IMR-90 (cell line): Measurements from ENCODE around the gene SAMHD1. TPM values are rescaled to one million over a fixed set of nuclear protein-coding genes. Genes with fewer than 3 reads are reported as not detected.

ENCODE experiments used
- ATAC-seq: fragments of 200-7000 bp; cut with Tn5 transposase; 2 replicates; pipeline ENCODE4 v1.9.1; 2020; ENCODE audit warnings: low read depth, mild to moderate bottlenecking, moderate library complexity
- BruUV-seq: library from RNA; stranded (reverse); fragments of 400-500 nt; replicated peaks from 2 replicates; lab custom pipeline; 2021; lab: Mats Ljungman, UMichigan
- CTCF ChIA-PET: fragments of 300-600 bp; formaldehyde crosslinking; extraction: SDS; loops from one replicate; lab custom pipeline; 2021; ENCODE audit warnings: antibody characterized with exemption; lab: Yijun Ruan, JAX
- POLR2A ChIA-PET: fragments of 300-600 bp; sonication (Branson Sonifier 250); formaldehyde crosslinking; loops from one replicate; lab custom pipeline; 2022; ENCODE audit warnings: antibody characterized with exemption; ENCODE audit not compliant: unreplicated experiment; lab: Charles Lee
- DNase-seq: peaks from one replicate; pipeline ENCODE4 v3.0.0; 2013
- H2AFZ ChIP-seq: replicated peaks from 2 replicates; pipeline ENCODE3; 2013; ENCODE audit warnings: low read length, mild to moderate bottlenecking; ENCODE audit not compliant: poor library complexity
- H2AK5ac ChIP-seq: 2 replicates; pipeline ENCODE4 v1.6.1; 2013; ENCODE audit warnings: low read depth, low read length, inconsistent platforms
- H2AK9ac ChIP-seq: replicated peaks from 2 replicates; pipeline ENCODE3; 2013; ENCODE audit warnings: mild to moderate bottlenecking, low read depth, low read length, moderate library complexity; ENCODE audit not compliant: poor library complexity
- H2BK120ac ChIP-seq: 2 replicates; pipeline ENCODE4 v1.6.1; 2013; ENCODE audit warnings: low read depth, low read length, inconsistent platforms
- H2BK15ac ChIP-seq: 3 replicates; pipeline ENCODE4 v1.6.1; 2013; ENCODE audit warnings: low read depth, low read length, inconsistent platforms
- H2BK20ac ChIP-seq: 2 replicates; pipeline ENCODE4 v1.6.1; 2013; ENCODE audit warnings: low read depth, mild to moderate bottlenecking, inconsistent platforms, low read length, moderate library complexity
- H2BK5ac ChIP-seq: 2 replicates; pipeline ENCODE4 v1.6.1; 2013; ENCODE audit warnings: mild to moderate bottlenecking, low read depth, low read length, inconsistent platforms; ENCODE audit not compliant: poor library complexity, severe bottlenecking
- H3K14ac ChIP-seq: replicated peaks from 2 replicates; pipeline ENCODE4 v1.6.1; 2013; ENCODE audit warnings: low read depth, low read length, inconsistent platforms
- H3K18ac ChIP-seq: 2 replicates; pipeline ENCODE4 v1.6.1; 2013; ENCODE audit warnings: low read depth, low read length, control low read depth
- H3K23ac ChIP-seq: 2 replicates; pipeline ENCODE4 v1.6.1; 2013; ENCODE audit warnings: low read depth, low read length, inconsistent platforms
- H3K27ac ChIP-seq: 2 replicates; pipeline ENCODE4 v1.5.1; 2013; ENCODE audit warnings: mild to moderate bottlenecking, control low read depth, low read length; ENCODE audit not compliant: insufficient read depth
- H3K27me3 ChIP-seq: 2 replicates; pipeline ENCODE4 v1.6.1; 2013; ENCODE audit warnings: low read length; ENCODE audit not compliant: control insufficient read depth, insufficient read depth
- H3K36me3 ChIP-seq: 2 replicates; pipeline ENCODE4 v1.6.1; 2013; ENCODE audit warnings: low read length, mixed read lengths; ENCODE audit not compliant: control insufficient read depth, insufficient read depth
- H3K4ac ChIP-seq: 2 replicates; pipeline ENCODE4 v1.6.1; 2013; ENCODE audit warnings: low read depth, low read length, inconsistent platforms
- H3K4me1 ChIP-seq: 2 replicates; pipeline ENCODE4 v1.6.1; 2013; ENCODE audit warnings: low read length, mixed read lengths; ENCODE audit not compliant: control insufficient read depth, insufficient read depth
- H3K4me2 ChIP-seq: 2 replicates; pipeline ENCODE4 v1.6.1; 2013; ENCODE audit warnings: low read depth, mild to moderate bottlenecking, control low read depth, low read length, moderate library complexity
- H3K4me3 ChIP-seq: 2 replicates; pipeline ENCODE4 v1.5.1; 2013; ENCODE audit warnings: low read depth, mild to moderate bottlenecking, control low read depth, low read length, moderate library complexity; ENCODE audit not compliant: insufficient read depth
- H3K56ac ChIP-seq: 2 replicates; pipeline ENCODE4 v1.6.1; 2013; ENCODE audit warnings: low read length, inconsistent platforms; ENCODE audit not compliant: insufficient read depth; ENCODE audit errors: extremely low read depth
- H3K79me1 ChIP-seq, 2 experiments: 2 replicates each; pipeline ENCODE4 v1.6.1; 2013; ENCODE audit warnings: low read length in 2 of 2, inconsistent platforms in 1 of 2, low read depth in 1 of 2
- H3K9ac ChIP-seq: 2 replicates; pipeline ENCODE4 v1.6.1; 2013; ENCODE audit warnings: low read depth, low read length, control low read depth
- H3K9me1 ChIP-seq: 2 replicates; pipeline ENCODE4 v1.6.1; 2013; ENCODE audit warnings: low read length, inconsistent platforms; ENCODE audit not compliant: insufficient read depth
- H3K9me3 ChIP-seq: 2 replicates; pipeline ENCODE4 v1.6.1; 2013; ENCODE audit warnings: low read length; ENCODE audit not compliant: control insufficient read depth, insufficient read depth
- H4K20me1 ChIP-seq: 2 replicates; pipeline ENCODE4 v1.6.1; 2013; ENCODE audit warnings: low read length, inconsistent platforms; ENCODE audit not compliant: insufficient read depth
- H4K5ac ChIP-seq: 2 replicates; pipeline ENCODE4 v1.6.1; 2013; ENCODE audit warnings: mild to moderate bottlenecking, low read depth, low read length, control low read depth
- H4K8ac ChIP-seq, 2 experiments: 2 replicates each; pipeline ENCODE4 v1.6.1; 2013; ENCODE audit warnings: low read depth in 2 of 2, low read length in 2 of 2, control low read depth in 1 of 2, inconsistent platforms in 1 of 2
- H4K91ac ChIP-seq: 2 replicates; pipeline ENCODE4 v1.6.1; 2013; ENCODE audit warnings: low read depth, low read length, inconsistent platforms; ENCODE audit not compliant: insufficient read depth
- CEBPB ChIP-seq: IDR thresholded peaks from 2 replicates; pipeline ENCODE4 v1.6.1; 2012; ENCODE audit warnings: low read depth, low read length, improper control_type of control experiment
- CHD1 ChIP-seq: IDR thresholded peaks from 2 replicates; pipeline ENCODE4 v1.6.1; 2012; ENCODE audit warnings: low read depth, low read length, improper control_type of control experiment
- FOS ChIP-seq: fragments of 150-350 bp; IDR thresholded peaks from 2 replicates; pipeline ENCODE4 v1.6.1; 2016; ENCODE audit warnings: low read depth, low read length
- WGBS, 2 experiments: methylation state at CpG; one replicate each; pipeline versions ENCODE4 v1.1.5 to v1.1.7; 2013; ENCODE audit warnings: missing lambda C conversion rate in 2 of 2; ENCODE audit not compliant: insufficient read length in 1 of 2; ENCODE audit errors: extremely low coverage in 2 of 2; 5-methylcytosine and 5-hydroxymethylcytosine counted together
- dilution Hi-C: fragments of 300-500 bp; cut with HindIII; formaldehyde crosslinking; loops from one replicate; pipeline ENCODE4 v1.14.3; 2018; ENCODE audit warnings: low sequenced_read_pairs; ENCODE audit not compliant: unreplicated experiment
- in situ Hi-C: fragments of 300-500 bp; cut with MboI; formaldehyde crosslinking; loops from 3 replicates; pipeline ENCODE4 v1.14.3; 2019; ENCODE audit warnings: low sequenced_read_pairs, inconsistent platforms, mixed read lengths
- intact Hi-C: fragments of 100-400 bp; cut with micrococcal nuclease; formaldehyde crosslinking; loops from 2 replicates; pipeline ENCODE4 v1.10.0; 2022
- polyA plus RNA-seq, 3 experiments: library from polyadenylated mRNA; depleted of rRNA; stranded (reverse); fragments of >200 nt; gene quantifications; 2 replicates each; pipeline ENCODE4 v1.2.3, GENCODE V29; 2012; ENCODE audit warnings: low replicate concordance in 1 of 3
- total RNA-seq: library from RNA; depleted of rRNA; stranded (reverse); fragments of >200 nt; gene quantifications from 2 replicates; pipeline ENCODE4 v1.2.3, GENCODE V29; 2012

SAMHD1 gene
- total and polyA plus RNA-seq, 2 of the 4 experiments (the other 2 are of a cell fraction) = 6.3 to 14.9 TPM

DNA sequence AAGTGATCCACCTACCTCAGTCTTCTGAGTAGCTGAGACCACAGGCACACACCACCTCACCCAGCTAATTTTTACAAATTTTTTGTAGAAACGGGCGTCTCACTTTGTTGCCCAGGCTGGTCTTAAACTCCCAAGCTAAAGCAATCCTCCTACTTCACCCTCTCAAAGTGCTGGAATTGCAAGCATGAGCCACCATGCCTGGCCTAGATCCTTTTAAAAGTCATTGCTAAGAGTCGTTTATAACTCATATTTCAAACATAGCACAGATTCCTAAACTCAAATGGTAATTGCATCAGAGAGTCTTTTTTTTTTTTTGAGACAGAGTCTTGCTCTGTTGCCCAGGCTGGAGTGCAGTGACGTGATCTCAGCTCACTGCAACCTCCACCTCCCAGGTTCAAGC is 7.7 kb upstream of the SAMHD1 start:
- WGBS, 2 experiments = no CpG with 5 or more reads among the region's 4 CpGs
- no peak overlapping the region for H3K14ac ChIP-seq
- H3K79me1 ChIP-seq = no peaks in the 10 kb centered on the region
- no peak overlapping the region for H3K9ac ChIP-seq
- H4K91ac ChIP-seq = no peak overlapping the region
- H3K4me3 ChIP-seq = no peak overlapping the region
- no peaks in the 10 kb centered on the region for H4K20me1 ChIP-seq
- CTCF ChIA-PET = interaction anchor here (1.2 kb wide), 1 partner anchor 87 kb away, joined by 7 read pairs; no protein-coding TSS in a partner anchor
- no peak overlapping the region for H2BK15ac ChIP-seq
- no peak overlapping the region for H2BK120ac ChIP-seq
- no TSS peak for BruUV-seq
- POLR2A ChIA-PET = no interaction called here
- H3K27ac ChIP-seq = peak overlapping the region; percentile 41; the same call in 1 of the 2 replicates
- H2BK20ac ChIP-seq = no peak overlapping the region
- TF ChIP-seq CHD1 (no peak), CEBPB (no peak), FOS (no peak)
- H3K36me3 ChIP-seq = no peaks in the 10 kb centered on the region
- no peak overlapping the region for H2AFZ ChIP-seq
- in situ Hi-C loops (no loop called here), dilution Hi-C loops (no loop called here), intact Hi-C loops (no loop called here)
- H2AK9ac ChIP-seq = no peak overlapping the region
- ATAC-seq (peak; percentile 86), DNase-seq (peak; percentile 30)
- H3K9me1 ChIP-seq = no peaks in the 10 kb centered on the region
- H4K5ac ChIP-seq = no peak overlapping the region
- H3K4ac ChIP-seq = no peak overlapping the region
- H3K9me3 ChIP-seq = peaks cover 4% of the 10 kb centered on the region
- no peaks in the 10 kb centered on the region for H3K27me3 ChIP-seq
- no peak overlapping the region for H2AK5ac ChIP-seq
- H3K18ac ChIP-seq = no peak overlapping the region; the same call in 1 of the 2 replicates
- H3K4me2 ChIP-seq = no peak overlapping the region
- H2BK5ac ChIP-seq = no peak overlapping the region
- peaks cover 2% of the 10 kb centered on the region; the same call in 1 of the 2 replicates for H3K4me1 ChIP-seq
- no peak overlapping the region for H4K8ac ChIP-seq
- no peak overlapping the region for H3K23ac ChIP-seq
- H3K56ac ChIP-seq = no peak overlapping the region
